ENCODE measurements around the gene TBC1D5.
"Not testable (repeated sequence)": the region's sequence is repeated elsewhere in the genome, so short reads cannot be mapped to it uniquely, and the experiment has no call there.

TBC1D5 gene

DNA sequence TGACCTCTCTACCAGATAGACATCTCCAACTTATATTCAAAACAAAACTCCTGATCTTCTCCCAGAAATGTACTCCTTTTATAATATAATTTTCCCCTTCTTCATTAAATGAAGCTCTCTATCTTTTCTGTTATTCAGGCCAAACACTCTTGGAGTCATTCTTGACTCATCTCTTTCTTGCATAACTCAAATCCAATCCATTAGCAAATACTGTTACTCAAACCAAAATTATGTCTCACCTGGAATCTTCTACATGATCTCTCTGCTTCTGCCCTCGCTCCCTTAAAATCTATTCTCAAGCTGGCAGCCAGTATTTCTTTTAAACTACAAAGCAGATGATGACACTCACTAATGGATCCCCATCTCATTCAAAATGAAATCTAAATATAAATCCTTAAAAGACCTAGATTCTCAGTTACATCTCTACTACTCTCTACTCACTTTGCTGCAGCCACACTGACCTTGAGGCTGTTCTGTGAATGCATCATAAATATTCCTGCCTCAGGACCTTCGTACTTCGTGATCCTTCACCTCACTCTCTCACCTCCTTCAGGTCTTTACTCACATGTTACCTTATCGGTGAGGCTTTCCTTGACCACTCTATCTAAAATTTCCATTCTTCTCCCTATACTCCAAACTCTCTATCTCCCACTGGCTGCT lies 160.9 kb downstream of the TBC1D5 start:
- DNase-seq = no peak

DNA sequence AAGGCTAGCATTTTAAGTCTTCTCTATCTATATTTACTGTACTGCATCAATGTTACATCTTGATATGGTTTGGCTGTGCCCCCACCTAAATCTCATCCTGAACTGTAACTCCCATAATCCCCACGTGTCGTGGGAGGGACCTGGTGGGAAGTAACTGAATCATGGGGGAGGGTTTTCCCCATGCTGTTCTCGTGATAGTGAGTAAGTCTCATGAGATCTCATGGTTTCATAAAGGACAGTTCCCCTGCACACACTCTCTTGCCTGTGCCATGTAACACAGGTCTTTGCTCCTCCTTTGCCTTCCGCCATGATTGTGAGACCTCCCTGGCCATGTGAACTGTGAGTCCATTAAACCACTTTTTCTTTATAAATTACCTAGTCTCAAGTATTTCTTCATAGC lies 161.5 kb downstream of the TBC1D5 start:
- no peak for DNase-seq

DNA sequence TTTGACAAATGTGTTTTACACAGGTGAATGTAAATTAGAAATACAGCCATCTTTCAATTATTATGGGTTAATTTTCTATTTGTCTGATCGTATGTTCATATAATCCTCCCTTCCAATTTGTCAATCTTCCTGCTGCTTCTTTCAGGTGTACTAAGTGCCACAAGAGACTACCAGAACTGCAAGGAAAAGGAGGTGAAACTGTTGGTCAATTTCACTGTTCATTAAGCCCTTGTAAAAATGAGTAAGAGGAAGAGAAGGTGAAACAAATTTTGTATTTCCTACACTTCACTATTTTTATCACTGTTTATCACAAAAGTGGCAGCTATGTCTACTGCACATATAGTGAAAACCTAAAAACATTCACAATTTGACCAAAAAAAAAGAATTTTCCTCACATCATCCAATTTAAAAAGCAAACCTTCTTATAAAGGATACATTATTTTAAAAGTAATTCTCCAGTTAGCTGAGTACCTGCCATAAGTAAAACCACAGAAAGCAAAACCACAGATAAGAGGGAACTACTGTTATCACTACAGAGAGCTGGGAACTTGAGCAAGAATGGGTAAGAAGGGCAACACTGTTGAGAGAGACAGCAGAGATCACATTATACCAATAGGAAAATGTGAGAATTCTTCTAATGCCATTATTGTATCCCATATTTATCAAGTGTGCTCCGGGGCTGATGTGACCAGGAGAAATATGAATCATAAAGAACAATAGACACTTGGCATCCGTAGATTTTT lies 163.0 kb downstream of the TBC1D5 start:
- DNase-seq = no peak

DNA sequence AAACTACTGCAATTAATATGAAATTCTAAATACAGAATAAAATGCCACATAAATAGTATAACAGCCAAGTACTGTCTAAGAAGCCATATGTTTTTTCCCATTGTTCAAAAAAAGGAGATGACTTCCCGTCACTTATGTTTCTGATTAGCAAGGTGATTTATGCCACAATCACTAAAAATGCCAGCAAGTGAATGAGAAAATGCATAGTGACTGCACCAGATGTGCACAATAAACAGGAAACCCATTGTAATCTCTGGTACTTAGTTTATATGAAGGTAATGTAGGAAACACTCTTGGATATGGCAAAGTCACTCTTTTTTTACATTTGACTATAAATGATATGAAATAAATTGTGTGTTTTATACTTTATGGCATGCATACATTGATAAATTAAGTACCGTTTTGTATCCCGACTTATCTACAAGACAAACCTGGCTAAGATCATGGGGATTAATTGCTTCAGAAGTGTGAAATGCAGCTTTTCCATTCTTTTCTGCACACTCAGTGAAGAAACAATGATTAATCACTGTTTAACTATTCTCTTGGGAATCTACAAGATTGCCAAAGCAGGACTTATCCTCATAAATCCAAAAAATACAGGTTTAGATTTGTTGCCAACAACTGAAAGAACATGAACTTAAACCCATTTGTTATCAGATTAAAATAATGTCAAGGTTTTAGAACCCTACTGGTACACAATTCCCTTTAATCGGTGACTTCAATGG lies 164.5 kb downstream of the TBC1D5 start:
- DNase-seq = no peak

DNA sequence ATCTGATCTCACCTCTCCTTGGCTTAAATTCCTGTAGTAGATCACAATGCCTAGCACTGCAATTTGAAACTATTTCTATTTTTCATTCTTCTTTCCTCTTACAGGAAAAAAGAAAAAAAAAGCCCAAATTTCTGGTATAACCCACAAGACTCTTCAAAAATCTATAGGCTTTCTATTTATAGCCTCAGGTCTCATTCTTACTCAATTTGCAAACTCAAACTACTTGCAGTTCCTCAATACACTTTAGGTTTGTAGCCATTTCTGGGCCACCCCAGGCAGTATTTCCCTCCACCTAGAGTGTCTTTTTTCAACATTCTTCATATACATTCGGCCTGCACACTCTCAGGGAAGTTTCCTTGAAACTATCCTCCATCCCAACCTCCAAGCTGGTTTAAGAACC lies 169.0 kb downstream of the TBC1D5 start:
- DNase-seq = no peak

DNA sequence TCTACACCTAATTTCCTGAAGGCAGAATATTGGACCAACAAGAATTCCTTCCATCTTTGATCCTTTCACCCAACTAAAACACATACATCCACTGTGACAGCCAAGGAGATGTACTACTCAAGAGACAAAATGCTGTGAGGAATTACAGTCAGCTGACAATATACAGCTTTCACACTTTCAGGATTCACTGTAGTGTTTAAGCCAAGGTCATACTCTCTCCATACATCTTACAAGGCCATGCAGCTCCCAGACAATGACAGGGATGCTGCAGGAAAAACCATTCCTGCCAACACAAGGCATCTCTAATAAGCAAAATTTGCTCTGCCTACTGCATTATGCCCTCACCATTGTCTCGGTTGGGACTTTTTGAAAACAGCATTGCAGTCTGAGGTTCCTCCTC lies 170.7 kb downstream of the TBC1D5 start:
- no peak for DNase-seq

DNA sequence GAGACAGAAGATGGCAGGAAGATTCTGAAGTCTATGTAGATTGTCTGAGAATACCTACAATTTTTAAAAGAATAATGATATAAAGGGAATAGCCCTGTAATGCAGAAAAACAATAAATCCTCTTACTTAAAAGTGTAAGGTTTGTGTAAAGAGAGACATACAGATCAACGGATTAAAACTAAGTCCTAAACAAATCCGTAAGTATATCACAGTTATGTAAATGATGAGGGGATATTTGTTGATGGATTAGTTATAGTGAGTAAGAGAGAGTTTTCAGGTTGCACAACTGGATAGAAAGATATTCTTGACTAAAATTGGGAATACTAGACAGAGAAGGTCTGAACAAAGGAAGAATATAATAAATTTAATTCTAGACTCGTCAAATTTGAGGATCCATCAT lies 179.6 kb downstream of the TBC1D5 start:
- no peak for DNase-seq

DNA sequence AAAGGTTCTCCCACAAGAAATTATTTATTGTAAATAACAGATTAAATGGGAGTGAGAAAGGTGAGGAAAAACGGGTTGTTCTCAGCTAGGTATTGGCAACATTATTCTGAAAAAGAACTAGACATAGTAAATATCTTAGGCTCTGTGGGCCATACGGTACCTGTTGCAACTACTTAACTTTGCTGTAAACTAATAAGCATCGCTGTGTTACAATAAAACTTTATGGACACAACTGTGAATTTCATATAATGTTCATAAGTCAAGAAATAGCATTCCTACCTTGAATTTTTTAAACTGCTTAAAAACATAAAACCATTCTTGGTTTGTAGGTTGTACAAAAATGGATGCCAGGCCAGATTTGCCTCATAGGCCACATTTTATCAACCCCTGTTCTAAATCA lies 183.9 kb downstream of the TBC1D5 start:
- no peak for DNase-seq

DNA sequence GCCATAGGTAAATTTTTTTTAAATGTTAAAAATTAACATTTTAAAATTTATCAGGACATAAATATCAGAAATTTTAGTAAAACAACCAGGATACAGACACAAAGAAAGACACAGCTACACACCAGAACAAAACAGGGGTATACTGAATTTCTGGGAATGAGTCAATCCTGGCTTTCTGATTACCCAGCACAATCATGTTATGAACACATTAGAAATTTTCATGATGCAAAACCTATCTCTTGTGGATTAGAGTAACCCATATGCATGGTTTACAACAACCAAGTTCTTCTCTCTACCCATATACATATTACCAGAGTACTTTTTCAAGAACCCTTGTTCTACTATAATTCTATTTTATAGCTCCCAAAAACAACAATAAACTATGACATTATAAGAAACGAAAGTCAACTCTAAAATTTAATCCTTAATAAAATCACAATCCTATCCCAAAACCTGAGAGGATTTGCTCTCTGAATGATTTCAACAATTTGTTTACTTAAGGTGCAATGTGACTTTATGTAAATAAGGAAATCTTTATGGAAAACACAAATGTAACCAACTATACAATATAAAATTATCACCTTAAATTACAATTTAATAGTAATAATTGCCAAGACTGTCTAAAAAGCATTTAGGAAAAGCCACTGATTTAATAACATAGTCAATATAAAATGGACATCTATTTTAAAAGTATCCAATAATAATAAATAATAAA lies 184.5 kb downstream of the TBC1D5 start:
- DNase-seq = no peak

DNA sequence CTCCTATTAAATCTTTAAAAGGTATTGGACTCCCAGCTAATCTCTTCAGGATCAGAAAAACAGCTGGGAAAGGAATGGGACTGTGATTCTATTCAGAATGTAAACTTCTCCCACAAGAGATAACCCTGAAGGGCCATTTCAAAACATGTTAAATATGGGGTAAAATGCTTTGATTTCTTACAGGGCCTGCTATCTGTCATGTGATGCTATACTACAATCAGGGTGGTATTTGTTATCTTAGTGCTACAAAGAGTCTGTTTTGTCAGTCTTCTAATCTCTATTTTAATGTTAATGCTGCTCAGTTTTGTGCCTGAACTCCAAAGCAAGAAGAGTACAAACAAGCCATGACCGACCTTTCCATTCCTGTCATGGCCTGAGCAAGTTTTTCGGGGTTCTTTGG lies 186.9 kb downstream of the TBC1D5 start:
- no peak for DNase-seq

DNA sequence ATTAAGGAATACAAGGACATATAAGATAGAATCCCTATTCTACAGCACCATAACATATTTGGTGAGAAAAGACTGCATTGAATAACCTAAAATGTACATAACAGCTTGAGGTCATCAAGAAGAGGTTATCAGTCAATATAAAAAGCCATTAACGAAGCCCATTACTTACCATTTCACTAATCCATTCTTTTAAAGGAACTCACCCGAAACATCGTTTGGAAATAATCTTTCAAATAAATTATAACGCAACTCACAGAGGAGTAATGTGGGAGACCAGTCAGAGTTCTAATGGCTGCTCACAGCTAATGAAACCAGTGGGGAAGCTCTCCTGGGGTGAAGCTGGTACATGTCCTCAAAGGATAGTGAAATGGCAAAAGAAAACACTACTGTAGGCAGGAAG lies 188.4 kb downstream of the TBC1D5 start:
- DNase-seq = no peak

DNA sequence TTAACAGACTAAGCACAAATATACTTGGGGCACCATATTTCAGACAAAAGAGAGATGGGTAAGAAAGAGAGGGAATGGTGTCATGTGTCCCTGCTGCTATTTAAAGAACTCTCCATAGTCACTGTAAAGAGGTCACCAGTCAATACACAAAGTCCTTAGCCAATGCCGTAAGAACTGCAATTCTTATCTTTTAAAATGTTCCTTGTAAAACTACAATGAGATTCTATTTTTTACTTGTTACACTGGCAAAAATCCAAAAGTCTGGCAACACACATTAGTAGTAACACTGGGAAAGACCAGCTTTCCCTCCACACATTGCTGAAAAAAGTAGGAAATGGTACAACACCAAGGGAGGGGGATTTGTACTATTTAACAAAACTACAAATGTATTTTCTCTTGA lies 189.4 kb downstream of the TBC1D5 start:
- DNase-seq = no peak

DNA sequence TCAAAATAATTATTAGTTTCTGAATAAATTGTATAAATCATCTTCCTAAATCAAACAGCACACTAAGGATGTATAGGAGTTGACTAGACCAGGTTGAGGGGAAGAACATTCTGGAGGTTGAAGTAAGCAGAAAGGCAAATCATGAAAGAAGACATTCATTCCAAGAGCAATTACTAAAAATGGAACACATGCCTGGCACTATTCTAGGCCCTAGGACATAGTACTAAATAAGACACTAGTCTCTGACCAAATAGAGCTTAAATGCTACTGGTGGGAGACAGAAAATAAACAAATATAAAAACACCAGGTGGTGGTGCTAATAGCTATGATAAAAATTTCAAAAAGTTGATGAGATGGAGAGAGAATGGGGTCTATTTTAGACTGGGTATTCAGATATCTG lies 190.1 kb downstream of the TBC1D5 start:
- DNase-seq = no peak

DNA sequence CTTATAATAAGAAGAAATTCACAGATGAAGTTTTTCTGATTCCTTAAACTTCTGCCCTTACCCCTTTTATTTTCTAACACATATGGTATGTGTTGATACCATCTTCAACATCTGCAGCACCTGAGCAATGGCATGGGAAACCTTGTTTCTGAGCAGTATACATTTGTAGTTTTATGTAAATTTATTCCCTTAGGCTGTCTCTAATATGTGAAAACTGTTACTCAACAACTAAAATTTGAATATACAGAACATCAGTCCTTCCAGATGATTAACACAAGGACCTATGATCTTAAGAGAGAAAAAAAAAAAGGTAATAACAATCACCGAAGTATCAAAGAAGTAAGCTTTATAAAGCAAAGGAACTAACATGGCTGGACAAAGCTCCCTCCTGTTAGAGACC lies 190.5 kb downstream of the TBC1D5 start:
- DNase-seq = no peak

DNA sequence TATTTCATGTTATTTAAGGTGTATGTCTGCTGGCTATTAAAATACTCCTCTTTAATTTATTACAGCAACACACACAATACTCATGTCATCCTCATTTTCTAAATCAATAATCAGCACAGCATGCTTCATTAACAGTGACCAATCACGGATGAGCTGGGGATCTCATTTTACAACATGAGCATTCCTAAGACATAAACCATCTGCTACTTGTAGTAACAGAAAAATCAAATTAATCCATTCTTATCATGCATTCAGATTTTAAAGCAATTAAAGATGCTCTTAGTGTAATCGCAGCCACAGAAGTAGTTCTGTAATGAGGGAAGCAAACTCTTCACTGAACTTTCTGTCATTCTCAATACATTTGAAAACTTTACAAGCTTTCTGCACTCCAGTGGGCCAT lies 191.1 kb downstream of the TBC1D5 start:
- DNase-seq = no peak

DNA sequence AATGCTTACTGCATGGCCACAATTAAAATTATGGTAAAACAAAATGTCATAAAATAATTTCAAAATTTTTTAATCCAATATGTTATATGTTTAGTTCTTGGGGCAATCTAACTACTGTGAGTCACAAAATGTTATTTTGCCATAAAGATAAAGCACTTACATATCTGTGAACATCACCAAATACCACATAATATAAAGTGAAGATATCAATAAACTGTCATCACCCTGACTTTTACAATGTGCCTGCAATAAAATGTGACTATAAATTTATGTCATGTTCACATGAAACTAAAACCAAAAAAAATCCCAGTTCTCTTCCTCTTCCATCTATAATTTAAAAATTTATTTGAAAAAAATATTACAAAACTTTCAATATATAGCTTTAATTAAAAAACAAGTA lies 191.8 kb downstream of the TBC1D5 start:
- no peak for DNase-seq

DNA sequence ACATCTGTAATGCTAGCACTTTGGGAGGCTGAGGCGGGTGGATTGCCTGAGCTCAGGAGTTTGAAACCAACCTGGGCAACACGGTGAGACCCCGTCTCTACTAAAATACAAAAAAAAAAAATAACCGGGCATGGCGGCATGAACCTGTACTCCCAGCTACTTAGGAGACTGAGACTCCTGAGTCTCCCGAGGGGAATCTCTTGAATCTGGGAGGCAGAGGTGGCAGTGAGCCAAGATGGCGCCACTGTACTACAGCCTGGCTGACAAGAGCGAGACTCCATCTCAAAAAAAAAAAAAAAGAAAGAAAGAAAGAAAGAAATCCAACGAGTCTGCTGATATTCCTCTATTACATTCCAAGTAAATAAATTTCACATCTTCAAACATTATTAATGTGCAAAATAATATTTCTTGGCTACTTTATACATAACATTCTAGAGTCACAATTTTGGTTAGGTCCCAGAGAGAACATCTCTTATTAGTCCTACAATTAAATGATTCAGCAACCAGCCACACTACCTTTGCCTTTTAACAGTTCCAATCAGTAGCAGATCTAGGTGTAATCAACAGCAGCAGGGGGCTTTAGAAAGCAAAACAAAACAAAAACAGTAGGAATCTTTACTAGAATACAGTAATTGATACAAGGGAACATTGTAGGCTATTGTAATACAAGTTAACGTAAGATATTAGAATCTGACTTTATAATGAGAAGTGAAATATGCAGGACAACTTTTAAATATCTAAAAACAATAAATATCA lies 195.8 kb downstream of the TBC1D5 start:
- DNase-seq = no peak

DNA sequence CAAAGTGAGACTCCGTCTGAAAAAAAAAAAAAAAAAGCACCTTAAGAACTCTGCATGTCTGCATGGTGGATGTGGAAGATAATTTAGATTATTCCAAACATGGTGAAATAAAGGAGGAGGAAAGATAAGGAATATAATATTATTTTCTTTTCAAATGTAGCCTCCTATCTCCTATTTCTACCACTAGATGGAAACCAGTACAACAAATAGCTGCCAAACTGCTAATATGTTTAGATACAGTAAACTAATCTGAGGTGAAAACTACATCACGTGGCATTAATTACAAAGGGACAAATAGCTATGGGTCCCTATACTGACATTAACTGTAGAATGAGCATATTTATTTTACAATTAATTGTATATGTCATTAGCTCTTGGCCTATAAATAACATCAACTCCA lies 197.8 kb downstream of the TBC1D5 start:
- DNase-seq = no peak

DNA sequence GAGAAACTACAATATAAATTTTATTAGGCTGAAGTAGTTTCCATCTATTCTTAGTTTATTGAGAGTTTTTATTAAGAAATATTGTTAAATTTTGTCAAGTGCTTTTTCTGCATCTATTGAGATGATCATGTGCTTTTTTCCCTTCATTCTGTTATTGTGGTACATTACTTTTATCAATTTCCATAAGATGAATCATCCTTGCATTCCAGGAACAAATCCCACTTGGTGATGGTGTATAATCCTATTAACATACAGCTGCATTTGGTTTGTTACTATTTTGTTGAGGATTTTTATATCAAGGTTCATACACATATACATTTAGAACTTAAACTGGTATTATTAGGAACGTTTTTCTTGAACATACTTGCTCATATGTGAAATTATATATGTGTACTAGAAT lies 199.8 kb downstream of the TBC1D5 start:
- no peak for DNase-seq

DNA sequence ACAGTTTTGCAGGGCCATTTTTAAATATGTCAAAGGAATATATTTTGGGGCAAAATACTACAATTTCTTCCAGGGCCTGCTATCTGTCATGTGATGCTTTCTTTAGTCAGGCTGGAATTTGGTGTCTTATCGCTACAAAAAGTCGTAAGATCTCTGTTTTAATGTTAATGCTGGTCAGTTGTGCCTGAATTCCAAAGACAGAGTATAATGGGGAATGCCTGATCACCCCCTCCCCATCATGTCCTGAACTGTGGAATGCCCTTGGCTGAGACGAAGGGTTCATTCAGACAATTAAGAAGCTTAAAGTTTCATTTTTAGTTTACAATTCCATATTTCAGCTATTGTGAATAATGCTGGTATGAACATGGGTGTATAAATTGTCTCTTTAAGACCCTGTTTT lies 203.0 kb downstream of the TBC1D5 start:
- DNase-seq = no peak

DNA sequence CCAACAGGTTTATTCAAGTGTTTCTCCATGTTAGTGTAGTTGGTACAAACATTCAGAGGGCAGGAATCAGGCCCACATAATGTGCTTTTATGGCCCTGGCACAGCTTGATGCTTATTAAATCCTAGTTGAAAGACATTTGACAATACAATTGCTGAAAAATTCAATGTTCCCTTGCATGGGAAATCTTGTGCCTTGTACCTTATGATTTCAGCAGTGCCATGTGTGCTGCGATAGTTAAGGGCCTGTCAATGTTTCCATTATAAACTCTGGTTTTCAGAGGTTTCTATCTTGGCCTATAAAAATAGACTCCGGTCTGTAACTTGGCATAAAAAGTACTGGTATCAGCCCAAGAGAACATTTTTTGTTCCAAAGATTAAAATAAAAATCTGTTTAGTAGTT lies 207.2 kb downstream of the TBC1D5 start:
- no peak for DNase-seq

DNA sequence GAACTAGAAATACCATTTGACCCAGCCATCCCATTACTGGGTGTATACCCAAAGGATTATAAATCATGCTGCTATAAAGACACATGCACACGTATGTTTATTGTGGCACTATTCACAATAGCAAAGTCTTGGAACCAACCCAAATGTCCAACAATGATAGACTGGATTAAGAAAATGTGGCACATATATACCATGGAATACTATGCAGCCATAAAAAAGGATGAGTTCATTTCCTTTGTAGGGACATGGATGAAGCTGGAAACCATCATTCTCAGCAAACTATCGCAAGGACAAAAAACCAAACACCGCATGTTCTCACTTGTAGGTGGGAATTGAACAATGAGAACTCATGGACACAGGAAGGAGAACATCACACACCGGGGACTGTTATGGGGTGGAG lies 210.0 kb downstream of the TBC1D5 start:
- not testable (repeated sequence) for DNase-seq

DNA sequence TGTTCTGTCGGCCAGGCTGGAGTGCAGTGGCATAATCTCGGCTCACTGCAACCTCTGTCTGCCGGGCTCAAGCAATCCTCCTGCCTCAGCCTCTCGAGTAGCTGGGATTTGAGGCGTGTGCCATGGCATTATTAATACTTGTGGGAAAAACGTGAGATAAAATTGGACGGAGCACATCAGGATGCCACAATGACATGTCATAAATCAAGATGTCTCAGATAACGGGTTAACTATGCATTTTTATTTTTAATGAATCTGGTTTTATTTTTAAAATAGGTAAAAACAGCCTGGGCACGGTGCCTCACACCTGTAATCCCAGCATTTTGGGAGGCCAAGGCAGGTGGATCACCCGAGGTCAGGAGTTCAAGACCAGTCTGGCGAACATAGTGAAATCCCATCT lies 212.8 kb downstream of the TBC1D5 start:
- DNase-seq = no peak
